ENCODE measurements around the gene CCSER2. TPM values are rescaled to one million over a fixed set of nuclear protein-coding genes. Genes with fewer than 3 reads are reported as not detected.
"Not testable (repeated sequence)": the region's sequence is repeated elsewhere in the genome, so short reads cannot be mapped to it uniquely, and the experiment has no call there.

Gene CCSER2
- total RNA-seq, 1 experiment from 2014 or later, result 56.6 TPM

GRCh38 chr10:84528526-84528925 is 200.1 kb downstream of the CCSER2 start:
- intact Hi-C loops (cut with micrococcal nuclease; ENCODE audit: unreplicated experiment), result not testable (repeated sequence)

GRCh38 chr10:84530724-84531325 is 202.4 kb downstream of the CCSER2 start:
- TF ChIP-seq CTCF (conservative IDR thresholded peaks at IDR 0.05), result no peak
- TF ChIP-seq EZH2 (IDR thresholded peaks at IDR 0.05; ENCODE audit: low read depth), result no peak
- intact Hi-C loops (cut with micrococcal nuclease; ENCODE audit: unreplicated experiment), result no loop called here
- DNase-seq, result no peak
- H3K4me2 ChIP-seq, result no peak overlapping the region
- H2AFZ ChIP-seq, result no peak overlapping the region
- H3K4me1 ChIP-seq (replicated peaks; ENCODE audit: insufficient read depth), result peaks cover 43% of the 10 kb centered on the region
- no peaks in the 10 kb centered on the region for H3K27me3 ChIP-seq (ENCODE audit: insufficient read depth, low read depth)
- H3K4me3 ChIP-seq, result no peak overlapping the region
- H3K36me3 ChIP-seq (ENCODE audit: low read depth), result no peaks in the 10 kb centered on the region
- ChIA-PET CTCF (no interaction called here), POLR2A (ENCODE audit: unreplicated experiment) (interaction anchor here (0.6 kb wide), 1 partner anchor 151 kb away, joined by 7 read pairs; no protein-coding TSS in a partner anchor)
- H3K27ac ChIP-seq, result no peak overlapping the region
- no TSS peak for BruUV-seq (replicated peaks)
- H3K9me2 ChIP-seq (ENCODE audit: insufficient read depth), result 0 out of 2 replicates have a peak, but pooled peaks cover 4% of the 10 kb centered on the region
- H3K79me2 ChIP-seq (ENCODE audit: low read depth), result no peaks in the 10 kb centered on the region
- H3K9me3 ChIP-seq (ENCODE audit: insufficient read depth, low read depth), result peaks cover 8% of the 10 kb centered on the region; the same call in 1 of the 2 replicates
- no peaks in the 10 kb centered on the region for H4K20me1 ChIP-seq (ENCODE audit: insufficient read depth)
- H3F3A ChIP-seq (ENCODE audit: insufficient read depth, low read depth), result peaks cover 26% of the 10 kb centered on the region; the same call in 1 of the 2 replicates

More at GRCh38 chr10:84528526-84528925, 200.1 kb downstream of the CCSER2 start:
- H3K9me2 ChIP-seq (ENCODE audit: insufficient read depth); H3K79me2 ChIP-seq (ENCODE audit: low read depth); POLR2A ChIA-PET (ENCODE audit: unreplicated experiment); H3K4me3 ChIP-seq; H3K27me3 ChIP-seq (ENCODE audit: insufficient read depth, low read depth); H4K20me1 ChIP-seq (ENCODE audit: insufficient read depth); H2AFZ ChIP-seq; H3K36me3 ChIP-seq (ENCODE audit: low read depth); BruUV-seq (replicated peaks): not testable (repeated sequence)
- CTCF ChIA-PET, result interaction anchor here (0.7 kb wide), 1 partner anchor 19 kb away, joined by 3 read pairs; no protein-coding TSS in a partner anchor
- Histone ChIP-seq H3K4me1 (replicated peaks; ENCODE audit: insufficient read depth) (peaks cover 43% of the 10 kb centered on the region), H3K27ac (peak overlapping the region; percentile 59; the same call in 1 of the 2 replicates), H3F3A (ENCODE audit: insufficient read depth, low read depth) (peaks cover 26% of the 10 kb centered on the region; the same call in 1 of the 2 replicates), H3K4me2 (peak overlapping the region; percentile 75), H3K9me3 (ENCODE audit: insufficient read depth, low read depth) (peaks cover 18% of the 10 kb centered on the region; the same call in 1 of the 2 replicates)
- peak in 1 of 2 experiments; percentile 61 for DNase-seq

- H3K27ac ChIP-seq, result no peak overlapping the region
- H2AFZ ChIP-seq, result no peak overlapping the region
- no peaks in the 10 kb centered on the region for H3K27me3 ChIP-seq (ENCODE audit: insufficient read depth, low read depth)
- DNase-seq, result peak in 1 of 2 experiments; percentile 50
- 0 out of 2 replicates have a peak, but pooled peaks cover 4% of the 10 kb centered on the region for H3K9me2 ChIP-seq (ENCODE audit: insufficient read depth)
- ChIA-PET POLR2A (ENCODE audit: unreplicated experiment) (interaction anchor here (0.6 kb wide), 1 partner anchor 152 kb away, joined by 7 read pairs; no protein-coding TSS in a partner anchor), CTCF (interaction anchor here (0.6 kb wide), 1 partner anchor 39 kb away, joined by 11 read pairs; no protein-coding TSS in a partner anchor)
- no TSS peak for BruUV-seq (replicated peaks)
- H3K4me1 ChIP-seq (replicated peaks; ENCODE audit: insufficient read depth), result peaks cover 38% of the 10 kb centered on the region
- no peak overlapping the region for H3K4me3 ChIP-seq
- H3K4me2 ChIP-seq, result no peak overlapping the region
- no peaks in the 10 kb centered on the region for H3K79me2 ChIP-seq (ENCODE audit: low read depth)
- peaks cover 6% of the 10 kb centered on the region; the same call in 1 of the 2 replicates for H3K9me3 ChIP-seq (ENCODE audit: insufficient read depth, low read depth)
- intact Hi-C loops (cut with micrococcal nuclease; ENCODE audit: unreplicated experiment), result no loop called here
- H3F3A ChIP-seq (ENCODE audit: insufficient read depth, low read depth), result peaks cover 25% of the 10 kb centered on the region; the same call in 1 of the 2 replicates
- TF ChIP-seq CTCF (conservative IDR thresholded peaks at IDR 0.05) (no peak), EZH2 (IDR thresholded peaks at IDR 0.05; ENCODE audit: low read depth) (no peak)
- H4K20me1 ChIP-seq (ENCODE audit: insufficient read depth), result no peaks in the 10 kb centered on the region
- no peaks in the 10 kb centered on the region for H3K36me3 ChIP-seq (ENCODE audit: low read depth)
These were observed 203.0 kb downstream of the CCSER2 start for GRCh38 chr10:84531396-84531795.
